Kidney (tissue), 14 donors: ENCODE data around the gene APOO. TPM values are rescaled to one million over a fixed set of nuclear protein-coding genes. Genes with fewer than 3 reads are reported as not detected.

Experiments used
- DNase-seq, 5 donors: peaks; one replicate each; pipeline ENCODE4 v3.0.0-alpha.2; 2013 to 2020
- FAIRE-seq: peaks from 2 replicates; lab custom pipeline; 2012; peaks lifted over from hg19 to GRCh38; lab: Jason Lieb, UNC
- H3K27ac ChIP-seq, 2 donors: one replicate each; pipeline ENCODE4 v1.7.0; 2013; ENCODE audit warnings: low read depth in 2 of 2, low read length in 2 of 2, inconsistent platforms in 1 of 2
- H3K27me3 ChIP-seq: one replicate; pipeline ENCODE4 v1.7.1; 2013; ENCODE audit warnings: low read length, inconsistent platforms; ENCODE audit not compliant: control insufficient read depth, insufficient read depth
- H3K36me3 ChIP-seq, 3 donors: one replicate each; pipeline versions ENCODE4 v1.7.0 to v1.7.1; 2013; ENCODE audit warnings: low read length in 3 of 3, control low read depth in 1 of 3, inconsistent platforms in 1 of 3; ENCODE audit not compliant: insufficient read depth in 3 of 3, control insufficient read depth in 2 of 3
- H3K4me1 ChIP-seq, 3 donors: one replicate each; pipeline versions ENCODE4 v1.7.0 to v1.7.1; 2013; ENCODE audit warnings: low read length in 3 of 3, inconsistent platforms in 1 of 3, low read depth in 1 of 3; ENCODE audit not compliant: control insufficient read depth in 2 of 3, insufficient read depth in 2 of 3
- H3K4me3 ChIP-seq, 3 donors: one replicate each; pipeline versions ENCODE4 v1.7.0 to v1.8.1; 2013; ENCODE audit warnings: low read length in 3 of 3, control low read depth in 1 of 3, inconsistent platforms in 1 of 3
- H3K9ac ChIP-seq, 3 donors: one replicate each; pipeline versions ENCODE4 v1.7.0 to v1.7.1; 2013; ENCODE audit warnings: low read length in 3 of 3, control low read depth in 1 of 3, inconsistent platforms in 1 of 3
- H3K9me3 ChIP-seq, 3 donors: one replicate each; pipeline versions ENCODE4 v1.7.0 to v1.7.1; 2013; ENCODE audit warnings: low read length in 3 of 3, control low read depth in 1 of 3, inconsistent platforms in 1 of 3; ENCODE audit not compliant: control insufficient read depth in 2 of 3, insufficient read depth in 1 of 3
- intact Hi-C: fragments of 100-400 bp; cut with DNase I; formaldehyde crosslinking; loops from one replicate; pipeline ENCODE4 v1.11.1; 2022
- polyA plus RNA-seq: library from polyadenylated mRNA; stranded (reverse); fragments of 350-450 nt; fragmentation: Illumina TruSeq; extraction: RNeasy Lipid Tissue Mini Kit (QIAGEN cat#74804); gene quantifications from one replicate; pipeline ENCODE4 v1.2.3, GENCODE V29; 2014; ENCODE audit warnings: low read depth, low replicate concordance; ENCODE audit not compliant: insufficient read depth
- total RNA-seq: library from RNA; stranded (reverse); fragmentation: NEBNext Ultra II Directional; extraction: Animal tissue kit (Norgen Biotek cat#: 25700); gene quantifications from one replicate; pipeline ENCODE4 v1.2.1, GENCODE V29; 2021
- TF ChIP-seq, protein P1 (sequence below): IDR thresholded peaks from 3 replicates; pipeline ENCODE4 v1.5.1; 2012; ENCODE audit warnings: mild to moderate bottlenecking, moderate library complexity, borderline replicate concordance; ENCODE audit not compliant: insufficient read depth; ENCODE audit errors: extremely low read depth
- donor health status: control.
- donor health status: control.
- donor health status: control.
- donor health status: control.
- donor health status: control.
- donor health status: DM: yes; HTN: yes; CAD: no.
- donor health status: Normal renal cell carcinoma (clear cell type).

Gene APOO
- total and polyA plus RNA-seq, 2 donors from 2014 or later: 30.4 to 110 TPM

DNA sequence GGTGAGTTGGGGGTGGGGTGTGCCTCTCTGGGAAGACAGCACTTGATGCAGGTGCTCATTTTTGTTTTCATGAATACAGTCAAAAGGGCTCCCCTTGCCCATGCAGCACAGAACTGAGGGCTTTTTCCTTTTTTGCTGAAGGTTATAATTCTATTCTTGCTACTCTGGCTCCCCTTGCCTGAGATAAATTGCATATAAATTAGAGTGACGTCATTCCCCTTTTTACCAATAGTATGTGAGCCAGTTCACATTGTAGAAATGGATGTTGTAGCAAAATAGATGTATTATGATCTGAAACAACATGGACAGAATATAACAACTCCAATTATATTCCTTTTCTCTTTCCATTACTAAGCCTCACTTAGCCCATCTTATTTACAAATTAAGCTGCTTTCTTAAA is 28.4 kb upstream of the APOO start:
- H3K27ac ChIP-seq: no peak overlapping the region
- no peak overlapping the region for H3K4me3 ChIP-seq
- no peak overlapping the region for H3K9ac ChIP-seq
- no peaks in the 10 kb centered on the region for H3K9me3 ChIP-seq
- no peaks in the 10 kb centered on the region for H3K36me3 ChIP-seq
- TF ChIP-seq, protein P1, sequence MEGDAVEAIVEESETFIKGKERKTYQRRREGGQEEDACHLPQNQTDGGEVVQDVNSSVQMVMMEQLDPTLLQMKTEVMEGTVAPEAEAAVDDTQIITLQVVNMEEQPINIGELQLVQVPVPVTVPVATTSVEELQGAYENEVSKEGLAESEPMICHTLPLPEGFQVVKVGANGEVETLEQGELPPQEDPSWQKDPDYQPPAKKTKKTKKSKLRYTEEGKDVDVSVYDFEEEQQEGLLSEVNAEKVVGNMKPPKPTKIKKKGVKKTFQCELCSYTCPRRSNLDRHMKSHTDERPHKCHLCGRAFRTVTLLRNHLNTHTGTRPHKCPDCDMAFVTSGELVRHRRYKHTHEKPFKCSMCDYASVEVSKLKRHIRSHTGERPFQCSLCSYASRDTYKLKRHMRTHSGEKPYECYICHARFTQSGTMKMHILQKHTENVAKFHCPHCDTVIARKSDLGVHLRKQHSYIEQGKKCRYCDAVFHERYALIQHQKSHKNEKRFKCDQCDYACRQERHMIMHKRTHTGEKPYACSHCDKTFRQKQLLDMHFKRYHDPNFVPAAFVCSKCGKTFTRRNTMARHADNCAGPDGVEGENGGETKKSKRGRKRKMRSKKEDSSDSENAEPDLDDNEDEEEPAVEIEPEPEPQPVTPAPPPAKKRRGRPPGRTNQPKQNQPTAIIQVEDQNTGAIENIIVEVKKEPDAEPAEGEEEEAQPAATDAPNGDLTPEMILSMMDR: no peak
- H3K4me1 ChIP-seq: no peaks in the 10 kb centered on the region
- FAIRE-seq (no peak), DNase-seq (no peak)
- intact Hi-C loops: no loop called here
- H3K27me3 ChIP-seq: peaks cover 3% of the 10 kb centered on the region

DNA sequence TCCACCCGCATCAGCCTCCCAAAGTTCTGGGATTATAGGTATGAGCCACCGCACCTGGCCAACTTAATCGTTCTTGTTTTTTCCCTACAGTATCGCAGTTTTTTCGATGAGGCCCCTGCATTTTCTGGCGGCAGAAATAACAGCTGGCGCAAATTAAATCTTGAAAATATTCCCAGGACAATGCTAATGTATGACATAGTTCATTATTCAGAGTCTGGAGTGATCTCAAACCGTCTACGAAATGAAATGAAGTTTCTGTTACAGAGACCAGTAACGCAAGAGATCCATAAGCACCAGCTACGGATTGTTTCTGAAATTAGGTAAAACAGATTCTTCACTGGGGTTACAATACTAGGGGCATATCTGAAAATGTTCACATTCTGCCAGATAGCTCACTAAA is 27.4 kb upstream of the APOO start:
- Histone ChIP-seq H3K9me3 (no peaks in the 10 kb centered on the region), H3K9ac (no peak overlapping the region), H3K36me3 (no peaks in the 10 kb centered on the region), H3K27me3 (peaks cover 3% of the 10 kb centered on the region), H3K27ac (no peak overlapping the region), H3K4me3 (no peak overlapping the region), H3K4me1 (no peaks in the 10 kb centered on the region)
- intact Hi-C loops: no loop called here
- no peak for FAIRE-seq
- TF ChIP-seq, protein P1: no peak
- DNase-seq: no peak

DNA sequence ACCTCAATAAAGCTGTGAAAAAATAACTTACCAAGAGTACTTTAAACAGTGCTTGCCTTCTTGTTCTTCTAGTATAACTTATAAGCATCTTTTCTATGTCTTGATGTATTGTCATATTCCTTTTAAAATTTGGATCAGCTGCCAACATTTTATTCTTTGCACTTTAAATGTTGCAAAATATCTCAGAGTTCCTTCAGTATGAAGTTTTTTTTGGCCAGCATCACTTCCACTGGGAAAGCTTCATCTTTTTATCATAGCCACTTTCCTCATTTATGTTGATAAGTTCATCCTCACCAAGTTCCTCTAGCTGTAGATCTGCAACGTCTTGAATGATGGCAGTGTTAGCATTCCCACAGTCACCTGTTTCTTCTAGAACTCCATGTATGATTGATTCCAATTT is 24.3 kb upstream of the APOO start:
- FAIRE-seq (no peak), DNase-seq (no peak)
- Histone ChIP-seq H3K27ac (no peak overlapping the region), H3K27me3 (peaks cover 3% of the 10 kb centered on the region), H3K9ac (no peak overlapping the region), H3K4me3 (no peak overlapping the region), H3K36me3 (no peaks in the 10 kb centered on the region), H3K4me1 (no peaks in the 10 kb centered on the region), H3K9me3 (no peaks in the 10 kb centered on the region)
- intact Hi-C loops: no loop called here
- TF ChIP-seq, protein P1: no peak
